Stomach (tissue), 9 donors: ENCODE data around the gene RBBP8NL. TPM values are rescaled to one million over a fixed set of nuclear protein-coding genes. Genes with fewer than 3 reads are reported as not detected.

Experiments used
- DNase-seq, 2 donors: peaks; one replicate each; pipeline versions ENCODE4 v3.0.0 to v3.0.0-alpha.2; 2013 to 2019
- H3K27ac ChIP-seq, 5 donors: fragments of 200-600 bp in 4 of 5; sonication (generic) in 4 of 5; one replicate each; pipeline ENCODE4 v1.5.1; 2013 to 2019; ENCODE audit warnings: mild to moderate bottlenecking in 1 of 5, moderate library complexity in 1 of 5
- H3K27me3 ChIP-seq, 3 donors: fragments of 200-600 bp; sonication (generic); one replicate each; pipeline ENCODE4 v1.5.1; 2017 to 2019; ENCODE audit warnings: mixed run types in 1 of 3
- H3K36me3 ChIP-seq, 4 donors: fragments of 200-600 bp; sonication (generic); 1 replicate in 3 of 4; 2 replicates in 1 of 4; pipeline ENCODE4 v1.5.1; 2016 to 2019
- H3K4me1 ChIP-seq, 4 donors: fragments of 200-600 bp; sonication (generic); one replicate each; pipeline ENCODE4 v1.5.1; 2016 to 2019
- H3K4me3 ChIP-seq, 4 donors: fragments of 200-600 bp; sonication (generic) in 3 of 4; one replicate each; pipeline ENCODE4 v1.5.1; 2016 to 2019; ENCODE audit warnings: mild to moderate bottlenecking in 1 of 4
- H3K9me3 ChIP-seq, 4 donors: fragments of 200-600 bp; sonication (generic); one replicate each; pipeline ENCODE4 v1.5.1; 2016 to 2019
- EP300 ChIP-seq: sonication (generic); formaldehyde crosslinking; IDR thresholded peaks from one replicate; pipeline ENCODE4 v1.6.1; 2017; ENCODE audit warnings: antibody characterized with exemption
- POLR2A ChIP-seq, 4 donors: fragments of 450-650 bp; IDR thresholded peaks; one replicate each; pipeline ENCODE4 v1.6.1; 2016; ENCODE audit warnings: antibody characterized with exemption in 4 of 4, control low read depth in 2 of 4, mild to moderate bottlenecking in 1 of 4, moderate library complexity in 1 of 4
- POLR2AphosphoS5 ChIP-seq, 3 donors: sonication (generic); formaldehyde crosslinking; IDR thresholded peaks; one replicate each; pipeline ENCODE4 v1.6.1; 2016; ENCODE audit warnings: antibody characterized with exemption in 3 of 3
- WGBS, 5 donors: extraction: QIAGEN DNeasy Blood & Tissue Kit in 3 of 5; methylation state at CpG; one replicate each; pipeline versions ENCODE4 v1.1.5 to v1.1.7; 2013 to 2018; 5-methylcytosine and 5-hydroxymethylcytosine counted together
- intact Hi-C: fragments of 100-400 bp; cut with DNase I; formaldehyde crosslinking; loops from one replicate; pipeline ENCODE4 v1.15.1; 2023; ENCODE audit warnings: low total_unique reads
- polyA plus RNA-seq, 3 donors: library from polyadenylated mRNA; stranded (reverse); fragments of 200-250 nt; gene quantifications; one replicate each; pipeline ENCODE4 v1.2.3, GENCODE V29; 2013
- total RNA-seq, 5 donors: library from RNA; depleted of rRNA; stranded (reverse); fragments of >200 nt; gene quantifications; one replicate each; pipeline versions ENCODE4 v1.1.0 to v1.2.3, GENCODE V29; 2014 to 2016
- TF ChIP-seq, protein P1 (sequence below), 7 experiments: fragments of 450-650 bp in 4 of 7; fragments of 200-600 bp in 3 of 7; sonication (generic) in 3 of 7; IDR thresholded peaks; one replicate each; pipeline ENCODE4 v1.5.1; 2016 to 2019; ENCODE audit warnings: antibody characterized with exemption in 7 of 7, control low read depth in 2 of 7, mild to moderate bottlenecking in 1 of 7
- donor health status: healthy with polysubstance abuse.
- donor health status: Bipolar disorder and iron deficiency.
- donor health status: healthy.

The RBBP8NL gene
- total and polyA plus RNA-seq, 8 donors: 0.45 to 8.0 (median 2.2) TPM; not detected in 2

DNA sequence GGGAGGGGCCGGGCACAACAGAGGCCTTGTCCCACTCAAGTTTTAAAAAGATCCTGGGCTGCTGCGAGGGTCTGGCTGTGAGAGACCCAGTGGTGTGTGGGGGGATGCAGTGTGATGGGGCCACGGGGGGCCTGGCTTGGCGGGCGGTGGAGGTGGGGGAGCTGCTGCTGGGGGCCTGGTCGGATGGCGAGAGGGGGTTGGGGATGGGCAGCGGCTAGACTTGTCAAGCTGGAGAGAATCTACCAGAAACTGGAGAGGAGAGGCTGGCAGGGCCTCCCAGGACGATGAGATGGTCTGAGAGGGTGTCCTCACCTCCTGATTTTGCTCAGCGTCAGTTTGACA, 35.3 kb downstream of the RBBP8NL start:
- no peak for DNase-seq
- Histone ChIP-seq H3K9me3 (no peaks in the 10 kb centered on the region), H3K27ac (no peak overlapping the region), H3K4me3 (no peak overlapping the region), H3K4me1 (peaks cover 8 to 24% (median 15%) of the 10 kb centered on the region in 4 donors), H3K36me3 (peaks cover 14 to 89% (median 83%) of the 10 kb centered on the region in 4 donors), H3K27me3 (no peaks in the 10 kb centered on the region)
- intact Hi-C loops: no loop called here
- TF ChIP-seq POLR2A (IDR thresholded peaks at IDR 0.05): no peak
- TF ChIP-seq, protein P1, sequence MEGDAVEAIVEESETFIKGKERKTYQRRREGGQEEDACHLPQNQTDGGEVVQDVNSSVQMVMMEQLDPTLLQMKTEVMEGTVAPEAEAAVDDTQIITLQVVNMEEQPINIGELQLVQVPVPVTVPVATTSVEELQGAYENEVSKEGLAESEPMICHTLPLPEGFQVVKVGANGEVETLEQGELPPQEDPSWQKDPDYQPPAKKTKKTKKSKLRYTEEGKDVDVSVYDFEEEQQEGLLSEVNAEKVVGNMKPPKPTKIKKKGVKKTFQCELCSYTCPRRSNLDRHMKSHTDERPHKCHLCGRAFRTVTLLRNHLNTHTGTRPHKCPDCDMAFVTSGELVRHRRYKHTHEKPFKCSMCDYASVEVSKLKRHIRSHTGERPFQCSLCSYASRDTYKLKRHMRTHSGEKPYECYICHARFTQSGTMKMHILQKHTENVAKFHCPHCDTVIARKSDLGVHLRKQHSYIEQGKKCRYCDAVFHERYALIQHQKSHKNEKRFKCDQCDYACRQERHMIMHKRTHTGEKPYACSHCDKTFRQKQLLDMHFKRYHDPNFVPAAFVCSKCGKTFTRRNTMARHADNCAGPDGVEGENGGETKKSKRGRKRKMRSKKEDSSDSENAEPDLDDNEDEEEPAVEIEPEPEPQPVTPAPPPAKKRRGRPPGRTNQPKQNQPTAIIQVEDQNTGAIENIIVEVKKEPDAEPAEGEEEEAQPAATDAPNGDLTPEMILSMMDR (IDR thresholded peaks at IDR 0.05): no peak
- no peak for TF ChIP-seq POLR2AphosphoS5 (IDR thresholded peaks at IDR 0.05)
- TF ChIP-seq EP300: no peak
- WGBS, 5 donors: 85 to 91% (median 90%) methylated on average over 10 of the region's 10 CpGs

DNA sequence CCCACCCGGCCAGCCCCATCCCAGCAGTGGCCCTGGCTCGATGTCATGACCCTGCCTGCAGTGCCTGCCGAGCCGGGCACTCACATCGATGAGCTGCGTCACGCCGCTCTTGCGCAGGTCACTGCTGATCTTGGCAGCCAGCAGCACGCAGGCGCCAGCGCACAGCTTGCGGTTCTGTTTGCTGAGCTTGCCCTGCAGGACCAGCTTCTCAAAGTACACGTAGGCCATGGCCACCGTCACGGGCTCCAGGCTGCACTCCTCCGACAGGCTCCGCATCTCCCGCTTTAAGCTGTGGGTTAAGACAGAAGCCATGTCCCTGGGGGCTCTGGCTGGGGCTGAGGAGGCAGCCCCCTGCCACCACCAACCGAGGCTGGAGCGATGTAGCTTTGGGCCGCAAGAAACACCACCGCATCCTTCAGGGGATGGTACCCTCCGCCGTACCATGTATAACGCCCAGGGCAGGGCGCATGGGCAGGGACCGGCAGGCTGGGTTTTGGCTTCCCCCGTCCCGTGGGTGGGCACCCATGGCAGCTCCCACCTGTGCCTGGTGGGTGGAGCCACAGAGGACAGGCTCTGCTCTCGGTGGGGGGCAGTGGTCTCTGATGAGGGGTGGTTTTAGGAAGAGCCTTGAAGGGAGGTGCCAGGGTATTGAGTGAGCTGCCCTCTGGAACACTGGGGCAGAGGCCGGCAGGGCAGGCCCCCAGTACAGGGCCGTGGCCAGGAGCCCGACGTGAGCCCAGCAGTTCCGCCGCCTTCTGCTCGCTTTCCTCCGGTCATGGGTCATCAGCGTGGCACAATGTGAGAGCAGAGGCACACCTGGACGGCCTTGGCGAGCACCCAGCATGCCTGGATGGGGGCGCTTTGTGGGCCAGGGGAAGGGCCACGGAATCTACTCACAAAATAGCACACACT, 35.9 kb downstream of the RBBP8NL start:
- H3K27ac ChIP-seq: peak overlapping the region in 1 of 5 donors; percentile 9
- no peaks in the 10 kb centered on the region for H3K27me3 ChIP-seq
- intact Hi-C loops: no loop called here
- 72 to 87% (median 76%) methylated on average over 39 to 44 of the region's 44 CpGs for WGBS, 5 donors
- no peak overlapping the region for H3K4me3 ChIP-seq
- TF ChIP-seq, protein P1 (IDR thresholded peaks at IDR 0.05): no peak
- TF ChIP-seq POLR2A (IDR thresholded peaks at IDR 0.05) (no peak), EP300 (no peak), POLR2AphosphoS5 (IDR thresholded peaks at IDR 0.05) (no peak)
- H3K36me3 ChIP-seq: peaks cover 14 to 83% (median 83%) of the 10 kb centered on the region in 4 donors
- DNase-seq: peak in 1 of 2 donors; percentile 64
- H3K9me3 ChIP-seq: no peaks in the 10 kb centered on the region
- H3K4me1 ChIP-seq: peaks cover 8 to 24% (median 16%) of the 10 kb centered on the region in 4 donors

DNA sequence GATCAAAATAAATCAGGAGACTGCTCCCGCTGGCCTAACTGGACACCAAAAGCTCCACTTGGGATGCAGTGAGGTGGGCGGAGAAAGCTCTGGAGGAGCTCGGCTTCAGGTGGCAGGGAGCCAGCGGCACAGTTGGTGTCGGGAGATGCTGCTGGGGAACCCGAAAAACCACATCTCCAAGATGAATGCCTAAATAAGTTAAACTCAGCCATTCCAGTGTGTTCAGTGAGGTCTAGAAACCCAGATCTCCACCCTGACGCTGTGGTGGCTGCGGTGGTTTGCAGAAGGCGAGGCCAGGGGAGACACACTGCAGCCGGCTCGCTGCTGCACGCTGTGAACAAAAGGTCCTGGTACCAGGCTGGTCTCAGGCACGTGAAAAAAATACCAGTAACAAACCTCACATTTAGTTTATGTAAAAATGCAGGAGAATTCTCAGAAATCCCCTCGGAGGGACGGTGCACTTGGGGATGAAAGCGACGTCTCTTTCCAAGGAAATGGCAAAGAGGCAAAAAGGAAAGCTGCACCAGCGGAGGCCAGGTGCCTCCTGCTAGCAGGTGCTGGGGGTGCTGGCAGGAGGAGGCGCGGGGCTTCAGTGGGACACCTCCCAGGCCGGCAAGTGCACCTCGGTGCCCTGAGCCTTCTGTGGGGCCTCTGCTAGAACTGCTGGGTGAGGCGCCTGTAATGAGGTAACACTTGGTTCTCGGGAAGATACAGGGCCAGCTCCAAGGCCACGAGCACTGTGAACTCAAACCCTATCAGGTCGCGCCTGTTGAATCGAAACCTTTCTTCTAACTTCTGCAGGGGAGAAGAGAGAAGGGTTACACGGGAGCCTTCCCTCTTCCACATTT, 36.8 kb downstream of the RBBP8NL start:
- intact Hi-C loops: no loop called here
- TF ChIP-seq, protein P1 (IDR thresholded peaks at IDR 0.05): no peak
- no peak for TF ChIP-seq POLR2A (IDR thresholded peaks at IDR 0.05)
- TF ChIP-seq POLR2AphosphoS5 (IDR thresholded peaks at IDR 0.05): no peak
- no peak for TF ChIP-seq EP300

DNA sequence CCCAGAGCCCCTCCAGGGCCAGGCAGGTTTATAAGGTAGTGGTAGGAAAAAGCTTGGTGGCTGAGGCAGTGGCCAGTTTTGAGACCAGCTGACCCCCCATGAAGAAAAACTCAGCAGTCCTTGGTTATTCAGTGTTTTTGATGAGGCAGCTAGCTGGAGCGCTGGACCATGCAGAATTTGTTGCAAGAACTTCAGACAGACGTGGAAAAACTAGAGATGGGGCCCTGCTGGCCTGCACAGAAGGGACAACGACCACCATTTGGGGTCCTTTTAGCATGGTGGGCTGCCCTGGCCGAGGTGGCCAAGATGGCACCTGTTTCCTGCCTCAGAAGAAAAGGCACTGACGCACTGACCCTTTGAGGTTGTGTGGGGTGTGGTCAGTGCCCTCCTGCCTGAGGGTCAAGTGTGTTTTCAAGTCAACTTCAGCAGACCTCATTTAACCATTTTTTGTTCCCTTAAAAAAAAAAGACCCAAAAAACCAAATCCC, 37.7 kb downstream of the RBBP8NL start:
- TF ChIP-seq POLR2AphosphoS5 (IDR thresholded peaks at IDR 0.05): no peak
- no peak for TF ChIP-seq POLR2A (IDR thresholded peaks at IDR 0.05)
- TF ChIP-seq, protein P1 (IDR thresholded peaks at IDR 0.05): no peak
- no peak for TF ChIP-seq EP300
- 70 to 83% (median 77%) methylated on average over 5 of the region's 5 CpGs for WGBS, 5 donors
- Histone ChIP-seq H3K36me3 (peaks cover 14 to 68% (median 66%) of the 10 kb centered on the region in 4 donors), H3K4me3 (no peak overlapping the region), H3K9me3 (no peaks in the 10 kb centered on the region), H3K27me3 (no peaks in the 10 kb centered on the region), H3K27ac (no peak overlapping the region), H3K4me1 (peaks cover 19 to 42% (median 32%) of the 10 kb centered on the region in 4 donors)
- intact Hi-C loops: no loop called here
- DNase-seq: no peak

More for the DNA sequence above, 36.8 kb downstream of the RBBP8NL start:
- Histone ChIP-seq H3K4me3 (no peak overlapping the region), H3K27ac (no peak overlapping the region), H3K36me3 (peaks cover 14 to 77% (median 75%) of the 10 kb centered on the region in 4 donors), H3K4me1 (peaks cover 14 to 33% (median 24%) of the 10 kb centered on the region in 4 donors), H3K9me3 (no peaks in the 10 kb centered on the region), H3K27me3 (no peaks in the 10 kb centered on the region)
- no peak for DNase-seq
- WGBS, 5 donors: 70 to 78% (median 72%) methylated on average over 26 to 29 of the region's 29 CpGs
